ES-I3 (cell line): ENCODE results near the gene WDR7.

Experiments
- H3K36me3 ChIP-seq: 2 replicates; pipeline ENCODE4 v1.6.1; 2013; ENCODE audit warnings: mild to moderate bottlenecking, low read length, control low read depth, moderate library complexity; ENCODE audit not compliant: insufficient read depth
- H3K4me1 ChIP-seq: 2 replicates; pipeline ENCODE4 v1.6.1; 2013; ENCODE audit warnings: mild to moderate bottlenecking, control low read depth, low read length; ENCODE audit not compliant: insufficient read depth
- H3K9ac ChIP-seq: 2 replicates; pipeline ENCODE4 v1.6.1; 2013; ENCODE audit warnings: low read depth, mild to moderate bottlenecking, low read length, moderate library complexity
- H3K9me3 ChIP-seq: 2 replicates; pipeline ENCODE4 v1.6.1; 2013; ENCODE audit warnings: mild to moderate bottlenecking, low read length, moderate library complexity; ENCODE audit not compliant: control insufficient read depth, insufficient read depth

Gene WDR7

DNA sequence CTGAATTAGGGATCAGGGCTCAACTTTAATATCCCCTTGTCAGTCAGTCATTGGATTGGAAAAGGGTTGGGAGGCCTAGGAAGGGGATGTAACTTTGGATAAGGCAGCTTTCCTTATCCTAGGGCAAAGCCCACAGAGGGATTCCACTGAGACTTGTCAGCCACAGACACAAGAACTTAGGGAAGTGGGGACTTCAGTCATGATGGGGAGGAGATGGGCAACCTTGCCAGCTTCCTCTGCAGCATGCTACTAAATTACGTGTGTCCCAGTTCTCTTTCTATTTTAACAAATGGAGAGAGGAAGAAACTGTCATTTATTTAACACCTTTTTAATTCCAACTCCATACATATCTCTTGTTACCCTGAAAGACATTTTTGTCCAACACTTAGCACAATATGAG, 237.8 kb downstream of the WDR7 start:
- Histone ChIP-seq H3K9me3 (no peaks in the 10 kb centered on the region), H3K36me3 (no peaks in the 10 kb centered on the region), H3K9ac (no peak overlapping the region), H3K4me1 (peaks cover 15% of the 10 kb centered on the region; the same call in 1 of the 2 replicates)

DNA sequence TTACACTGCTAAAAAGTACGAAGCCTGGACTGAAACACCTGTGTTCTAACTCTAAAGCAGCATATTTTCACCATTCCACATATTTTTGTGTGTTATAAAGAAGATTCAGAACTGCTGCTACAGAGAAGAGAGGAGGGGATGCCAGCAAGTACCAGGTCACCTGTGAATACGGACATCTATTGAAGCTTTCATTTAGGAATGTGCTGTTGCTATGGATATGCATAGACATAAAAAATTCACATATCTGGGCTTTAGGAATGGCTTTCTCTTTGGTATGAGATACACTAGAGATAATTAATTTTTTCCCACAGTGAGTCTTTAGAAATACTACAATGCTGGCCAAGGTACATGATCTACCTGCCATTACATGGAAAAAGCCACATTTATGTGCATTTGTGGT, 238.5 kb downstream of the WDR7 start:
- Histone ChIP-seq H3K9ac (no peak overlapping the region), H3K9me3 (no peaks in the 10 kb centered on the region), H3K36me3 (no peaks in the 10 kb centered on the region)

DNA sequence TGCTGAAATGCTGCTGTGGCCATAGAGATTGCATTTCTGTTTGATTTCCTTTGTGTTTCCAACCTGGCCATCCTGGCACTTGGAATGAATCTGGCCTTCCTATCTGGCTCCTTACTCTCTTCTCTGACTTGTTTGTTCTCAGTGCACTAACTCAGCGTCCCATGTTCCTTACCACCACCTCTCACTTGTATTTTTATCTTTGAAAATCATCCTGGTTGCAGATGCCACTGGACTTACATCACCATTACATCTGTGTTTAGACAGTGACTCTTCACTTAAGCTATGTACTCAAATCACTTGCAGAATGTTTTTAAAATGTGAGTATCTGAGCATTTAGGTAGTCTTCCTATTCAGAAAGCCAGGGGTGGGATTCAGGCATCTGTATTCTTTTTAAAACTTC, 239.5 kb downstream of the WDR7 start:
- H3K4me1 ChIP-seq: peaks cover 15% of the 10 kb centered on the region; the same call in 1 of the 2 replicates
- no peaks in the 10 kb centered on the region for H3K36me3 ChIP-seq
- H3K9ac ChIP-seq: no peak overlapping the region
- no peaks in the 10 kb centered on the region for H3K9me3 ChIP-seq

More for the DNA sequence above, 238.5 kb downstream of the WDR7 start:
- H3K4me1 ChIP-seq: peaks cover 15% of the 10 kb centered on the region; the same call in 1 of the 2 replicates

DNA sequence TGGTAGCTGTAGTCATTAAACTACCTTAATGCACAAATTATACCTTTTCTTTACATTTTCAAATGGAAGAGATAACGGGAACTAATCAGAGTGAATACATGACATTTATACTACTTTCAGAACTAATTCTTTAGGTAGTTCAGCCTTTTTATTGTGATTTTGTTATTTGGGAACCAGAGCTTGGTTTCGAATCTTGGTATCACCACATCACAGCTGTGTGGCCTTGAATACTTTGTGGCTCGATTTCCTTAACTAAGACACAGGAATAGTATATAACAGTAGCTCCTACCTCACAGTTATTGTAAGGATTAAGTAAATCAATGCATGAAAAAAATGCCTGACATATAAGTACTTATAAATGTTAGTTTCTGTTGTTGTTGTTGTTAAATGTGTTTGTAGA, 240.0 kb downstream of the WDR7 start:
- no peaks in the 10 kb centered on the region for H3K36me3 ChIP-seq
- H3K4me1 ChIP-seq: peaks cover 15% of the 10 kb centered on the region; the same call in 1 of the 2 replicates
- H3K9ac ChIP-seq: no peak overlapping the region
- H3K9me3 ChIP-seq: no peaks in the 10 kb centered on the region

DNA sequence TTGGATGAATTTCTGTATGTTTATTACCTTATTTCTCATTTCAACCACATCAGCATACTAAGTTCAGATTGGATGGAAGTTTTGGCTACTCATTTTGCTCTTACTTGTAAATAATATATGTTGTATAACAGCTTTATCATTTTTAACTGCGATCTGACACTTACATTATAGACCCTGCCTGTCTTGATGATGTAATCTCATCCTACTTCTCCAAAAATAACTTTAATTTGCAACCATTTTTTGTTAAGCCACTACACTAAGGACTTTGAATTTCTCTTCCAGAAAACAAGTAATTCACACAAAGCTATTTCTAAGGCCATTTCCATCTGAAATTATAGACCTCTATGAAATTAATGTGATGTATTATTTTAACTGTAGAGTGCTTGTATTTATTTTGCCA, 240.7 kb downstream of the WDR7 start:
- H3K4me1 ChIP-seq: peaks cover 15% of the 10 kb centered on the region; the same call in 1 of the 2 replicates
- no peaks in the 10 kb centered on the region for H3K9me3 ChIP-seq
- H3K36me3 ChIP-seq: no peaks in the 10 kb centered on the region
- no peak overlapping the region for H3K9ac ChIP-seq

DNA sequence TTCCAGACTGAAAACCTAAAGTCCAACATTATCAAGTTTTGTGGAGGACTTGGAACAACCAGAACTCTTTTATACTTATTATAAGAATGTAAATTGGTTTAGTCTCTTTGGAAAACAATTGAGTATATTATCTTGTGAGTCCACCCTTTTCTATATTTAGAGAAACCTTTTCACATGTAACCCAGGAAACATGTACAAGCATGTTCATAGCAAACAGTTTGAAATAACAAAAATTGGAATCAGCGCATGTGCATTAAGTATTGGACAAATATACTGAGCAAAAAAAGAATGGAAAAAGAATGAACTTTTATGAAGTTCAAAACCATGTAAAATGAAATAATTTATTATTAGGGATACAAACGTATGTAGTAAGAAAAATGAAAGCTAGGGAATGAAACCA, 246.0 kb downstream of the WDR7 start:
- Histone ChIP-seq H3K9me3 (no peaks in the 10 kb centered on the region), H3K36me3 (no peaks in the 10 kb centered on the region), H3K4me1 (peaks cover 19% of the 10 kb centered on the region), H3K9ac (no peak overlapping the region)

DNA sequence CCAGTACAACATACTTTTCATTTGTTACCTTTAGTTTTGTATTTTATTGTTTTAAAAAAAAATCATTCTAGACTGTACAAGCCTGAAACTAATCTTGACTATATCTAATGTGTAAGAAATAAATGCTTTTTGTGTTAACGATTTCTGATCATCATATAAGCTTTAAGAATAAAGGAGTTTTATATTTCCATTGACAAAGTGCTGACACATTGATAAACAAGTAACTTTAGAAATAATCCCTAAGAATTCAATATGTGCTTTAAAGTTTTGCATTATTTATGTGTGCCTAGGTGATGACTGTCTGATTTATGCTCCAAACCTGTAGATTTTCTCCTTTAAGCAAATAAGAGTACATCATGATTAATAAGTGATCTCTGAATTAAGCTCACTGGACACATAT, 248.5 kb downstream of the WDR7 start:
- no peaks in the 10 kb centered on the region for H3K36me3 ChIP-seq
- peaks cover 22% of the 10 kb centered on the region for H3K4me1 ChIP-seq
- no peak overlapping the region for H3K9ac ChIP-seq
- H3K9me3 ChIP-seq: no peaks in the 10 kb centered on the region

DNA sequence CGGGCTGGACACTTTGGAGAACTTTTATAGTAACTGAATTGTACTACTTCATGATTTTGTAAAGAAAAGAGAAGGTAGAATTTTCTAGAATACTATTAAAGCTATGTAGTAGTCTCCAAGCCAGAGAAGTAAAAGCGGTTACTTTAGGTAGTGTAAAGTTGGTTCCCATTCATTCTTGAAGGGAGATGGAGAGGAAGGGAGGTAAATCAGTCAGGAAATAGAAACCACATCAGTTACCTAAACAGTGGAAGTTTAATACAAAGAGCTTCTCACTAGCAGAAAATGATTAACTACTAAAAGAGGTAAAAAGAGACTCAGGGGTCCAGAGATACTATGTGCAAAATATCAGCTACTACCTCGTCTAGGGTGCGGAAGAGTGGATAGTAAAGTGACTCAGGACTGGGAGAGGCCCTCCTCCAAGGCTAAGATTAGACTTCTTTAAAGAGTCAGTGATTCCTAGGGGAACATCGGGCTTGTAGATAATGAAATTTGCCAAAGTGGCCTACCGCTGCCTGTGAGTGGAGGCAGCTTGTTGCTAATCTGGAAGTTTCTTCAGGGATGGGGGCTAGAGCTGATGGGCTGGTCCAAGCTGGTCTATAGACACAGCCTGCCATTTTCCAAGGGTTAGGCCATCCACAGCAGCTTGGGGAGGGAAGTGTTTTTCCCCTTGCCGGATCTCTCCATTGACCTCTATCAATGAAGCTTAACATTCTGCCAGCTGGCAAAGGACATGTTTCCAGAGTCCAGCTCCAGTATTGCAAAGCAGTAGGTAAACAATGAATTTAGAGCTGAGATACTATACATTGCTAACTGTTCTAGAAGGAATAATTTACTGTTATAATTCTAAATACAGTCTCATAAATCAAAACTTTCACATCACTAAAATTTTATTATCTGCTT, 249.3 kb downstream of the WDR7 start:
- H3K9me3 ChIP-seq: no peaks in the 10 kb centered on the region
- H3K36me3 ChIP-seq: no peaks in the 10 kb centered on the region
- no peak overlapping the region for H3K9ac ChIP-seq
- peaks cover 22% of the 10 kb centered on the region for H3K4me1 ChIP-seq

DNA sequence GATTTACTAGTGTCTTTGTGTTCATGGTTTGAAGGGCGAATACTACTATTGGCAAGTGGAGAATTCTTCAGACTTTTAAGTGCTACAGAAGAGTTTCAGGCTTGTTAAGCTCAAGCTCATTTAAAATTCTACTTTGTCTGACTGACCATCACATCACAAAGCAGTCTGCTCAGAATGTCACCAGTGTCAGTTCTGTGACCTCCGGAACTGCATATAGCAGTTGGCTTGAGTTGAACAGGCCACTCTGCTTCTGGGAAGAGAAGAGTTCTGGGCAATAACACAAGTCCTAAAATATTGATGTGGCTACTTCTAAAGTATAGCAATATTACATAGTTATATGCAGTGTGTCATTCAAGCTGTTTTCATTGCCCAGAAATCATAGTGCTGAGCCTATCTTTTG, 250.8 kb downstream of the WDR7 start:
- Histone ChIP-seq H3K36me3 (no peaks in the 10 kb centered on the region), H3K9me3 (no peaks in the 10 kb centered on the region), H3K4me1 (peaks cover 22% of the 10 kb centered on the region), H3K9ac (no peak overlapping the region)

DNA sequence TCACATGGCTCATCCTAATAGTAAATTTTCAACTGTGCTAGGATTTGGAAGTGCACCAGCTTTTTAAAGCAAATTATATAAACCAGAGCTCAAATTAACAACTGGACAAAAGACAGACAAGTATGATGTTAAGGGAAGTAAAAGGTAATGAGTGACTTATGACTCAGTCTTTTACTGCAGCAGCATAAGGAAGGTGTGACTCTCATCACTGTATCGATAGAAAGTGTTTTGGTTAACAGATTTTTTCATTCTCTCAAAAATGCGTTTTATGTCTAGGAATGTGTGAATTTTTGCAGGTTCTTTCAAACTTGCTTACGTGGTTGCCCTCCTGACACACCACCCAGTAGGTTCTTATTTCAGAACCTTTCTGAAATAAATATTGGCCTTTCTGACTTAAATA, 251.5 kb downstream of the WDR7 start:
- H3K9ac ChIP-seq: no peak overlapping the region
- peaks cover 22% of the 10 kb centered on the region for H3K4me1 ChIP-seq
- no peaks in the 10 kb centered on the region for H3K36me3 ChIP-seq
- no peaks in the 10 kb centered on the region for H3K9me3 ChIP-seq

DNA sequence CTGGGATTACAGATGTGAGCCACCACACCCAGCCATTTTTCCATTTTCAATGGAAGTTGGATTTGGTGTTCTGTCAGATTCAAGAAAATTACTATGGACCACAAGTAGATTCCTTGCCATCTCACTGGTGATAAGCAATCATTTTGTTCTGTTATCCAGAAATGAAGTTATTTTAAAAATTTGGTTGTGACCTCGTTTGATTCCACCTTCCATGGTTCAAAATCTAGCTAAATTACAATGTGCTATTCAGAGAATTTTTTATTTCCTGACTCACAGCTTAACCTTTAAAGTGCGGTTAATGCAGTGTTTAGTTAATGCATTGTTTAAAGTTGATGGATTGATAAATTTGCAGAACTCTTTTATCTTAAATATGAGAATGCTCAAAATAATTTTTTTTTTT, 252.5 kb downstream of the WDR7 start:
- Histone ChIP-seq H3K9me3 (no peaks in the 10 kb centered on the region), H3K9ac (no peak overlapping the region), H3K4me1 (peaks cover 22% of the 10 kb centered on the region), H3K36me3 (no peaks in the 10 kb centered on the region)

DNA sequence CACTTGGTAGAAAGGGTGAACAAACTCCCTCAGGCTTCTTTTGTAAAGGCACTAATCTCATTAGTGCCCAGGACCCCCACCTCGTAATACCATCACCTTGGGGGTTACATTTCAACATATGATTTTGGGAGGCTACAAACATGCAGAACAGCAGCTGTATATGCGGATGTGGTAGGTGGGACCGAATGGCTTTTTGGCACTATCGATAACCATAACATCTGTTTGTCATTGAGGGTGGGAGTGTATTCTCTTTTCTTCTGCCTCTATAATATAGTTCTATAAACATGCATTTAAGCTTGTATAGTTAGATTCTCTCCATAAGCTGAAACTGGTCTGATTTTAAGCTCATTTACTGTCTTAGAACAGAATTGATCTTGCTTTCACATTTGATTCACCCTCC, 256.6 kb downstream of the WDR7 start:
- H3K9ac ChIP-seq: no peak overlapping the region
- H3K4me1 ChIP-seq: 0 out of 2 replicates have a peak, but pooled peaks cover 2% of the 10 kb centered on the region
- no peaks in the 10 kb centered on the region for H3K9me3 ChIP-seq
- H3K36me3 ChIP-seq: no peaks in the 10 kb centered on the region

DNA sequence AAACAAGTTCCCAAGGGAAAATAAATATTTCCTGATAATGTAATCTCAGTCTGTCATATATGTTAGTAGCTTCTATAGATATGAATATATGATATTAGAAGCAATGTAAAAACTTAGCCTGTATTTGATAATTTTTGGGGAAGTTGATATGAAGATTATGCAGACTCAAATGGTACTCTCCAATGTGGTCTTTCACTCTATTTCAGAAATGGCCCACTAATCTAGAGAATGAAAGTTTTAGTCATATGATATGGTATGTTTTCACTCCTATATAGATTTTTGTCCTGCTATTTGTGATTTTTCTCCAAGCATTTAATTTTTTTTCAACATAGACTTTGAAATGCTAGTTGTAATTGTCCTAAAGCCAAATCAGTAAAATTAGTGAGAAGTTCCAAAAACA, 259.1 kb downstream of the WDR7 start:
- no peak overlapping the region for H3K9ac ChIP-seq
- no peaks in the 10 kb centered on the region for H3K4me1 ChIP-seq
- H3K36me3 ChIP-seq: no peaks in the 10 kb centered on the region
- no peaks in the 10 kb centered on the region for H3K9me3 ChIP-seq

DNA sequence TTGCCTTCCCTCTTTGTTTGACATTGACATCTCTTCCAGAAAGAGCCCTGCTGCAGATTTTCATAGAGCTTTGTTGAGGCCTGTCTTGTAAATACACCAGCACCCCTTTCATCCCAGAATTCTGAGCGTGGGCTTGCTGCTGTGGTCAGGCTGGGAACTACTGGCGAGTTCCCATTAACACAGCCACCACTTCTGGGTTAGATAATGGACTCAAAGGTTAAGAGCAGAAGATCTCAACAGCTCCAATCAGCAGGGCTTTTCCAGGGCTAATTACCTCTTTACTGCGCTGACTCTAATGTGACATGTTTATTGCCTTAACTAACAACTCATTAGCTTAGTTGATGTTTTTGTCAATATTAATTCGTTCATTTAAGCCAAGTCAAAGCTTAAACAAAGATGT, 259.8 kb downstream of the WDR7 start:
- Histone ChIP-seq H3K9ac (no peak overlapping the region), H3K9me3 (no peaks in the 10 kb centered on the region), H3K36me3 (no peaks in the 10 kb centered on the region), H3K4me1 (no peaks in the 10 kb centered on the region)

DNA sequence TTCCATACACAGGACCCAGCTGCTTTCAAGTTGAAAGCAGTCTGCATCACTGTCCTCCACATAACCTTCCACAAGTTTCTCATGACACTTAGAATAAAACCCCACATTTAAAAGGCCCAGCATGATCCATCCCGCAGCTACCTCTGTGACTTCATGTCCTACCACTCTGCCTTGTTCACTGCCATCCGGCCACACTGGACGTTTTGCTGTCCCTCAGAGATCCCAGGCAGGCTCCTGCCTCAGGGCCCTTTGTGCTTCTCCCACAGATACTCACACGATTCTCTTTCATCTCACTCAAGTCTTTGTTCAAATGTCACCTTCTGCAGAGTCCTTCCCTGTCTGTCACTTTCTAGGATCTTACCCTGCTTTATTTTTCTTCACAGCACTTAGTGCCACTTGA, 262.8 kb downstream of the WDR7 start:
- Histone ChIP-seq H3K9ac (no peak overlapping the region), H3K36me3 (no peaks in the 10 kb centered on the region), H3K4me1 (peaks cover 8% of the 10 kb centered on the region), H3K9me3 (no peaks in the 10 kb centered on the region)
